GM18867 (cell line): ENCODE results near the gene MINDY1.

ENCODE experiments used
- ATAC-seq: cut with Tn5 transposase; IDR thresholded peaks from one replicate; pipeline ENCODE4 v1.9.1; 2021; ENCODE audit warnings: mild to moderate bottlenecking, moderate library complexity; ENCODE audit not compliant: unreplicated experiment

MINDY1 gene

GRCh38 chr1:150969626-150970025 is 37.1 kb downstream of the MINDY1 start:
- no peak for ATAC-seq

GRCh38 chr1:150968491-150968890 is 38.2 kb downstream of the MINDY1 start:
- ATAC-seq = no peak

GRCh38 chr1:150967936-150968335 is 38.8 kb downstream of the MINDY1 start:
- ATAC-seq = no peak

GRCh38 chr1:150966011-150966410 is 40.7 kb downstream of the MINDY1 start:
- ATAC-seq = no peak

- ATAC-seq = no peak
These were observed 41.1 kb downstream of the MINDY1 start for GRCh38 chr1:150965605-150966004.

GRCh38 chr1:150964164-150964489 is 42.6 kb downstream of the MINDY1 start:
- ATAC-seq = no peak

GRCh38 chr1:150963321-150964163 is 43.2 kb downstream of the MINDY1 start:
- ATAC-seq = no peak

GRCh38 chr1:150961756-150962155 is 44.9 kb downstream of the MINDY1 start:
- no peak for ATAC-seq

GRCh38 chr1:150960646-150961045 is 46.1 kb downstream of the MINDY1 start:
- no peak for ATAC-seq

- no peak for ATAC-seq
These were observed 49.0 kb downstream of the MINDY1 start for GRCh38 chr1:150957666-150958065.

GRCh38 chr1:150955280-150955679 is 51.4 kb downstream of the MINDY1 start:
- no peak for ATAC-seq

- ATAC-seq = no peak
These were observed 52.0 kb downstream of the MINDY1 start for GRCh38 chr1:150954708-150955107.
